Measurements from ENCODE around the gene SRD5A1.

Gene SRD5A1

GRCh38 chr5:6604946-6605345 is 28.3 kb upstream of the SRD5A1 start:
- DNase-seq, result no peak

- no peak for DNase-seq
Observed at GRCh38 chr5:6606884-6607558, 26.2 kb upstream of the SRD5A1 start.

- DNase-seq, result no peak
Observed at GRCh38 chr5:6607559-6607936, 25.7 kb upstream of the SRD5A1 start.

- DNase-seq, result no peak
Observed at GRCh38 chr5:6608016-6608415, 25.2 kb upstream of the SRD5A1 start.

- DNase-seq, result peak; percentile 43 to 65
Observed at GRCh38 chr5:6611334-6612256, 21.6 kb upstream of the SRD5A1 start.

- peak in 1 of 2 experiments; percentile 29 for DNase-seq
Observed at GRCh38 chr5:6615034-6615815, 18.0 kb upstream of the SRD5A1 start.

- DNase-seq, result no peak
Observed at GRCh38 chr5:6616632-6617031, 16.6 kb upstream of the SRD5A1 start.

GRCh38 chr5:6623228-6623627 is 10.0 kb upstream of the SRD5A1 start:
- no peak for DNase-seq

- no peak for DNase-seq
Observed at GRCh38 chr5:6623941-6624340, 9.3 kb upstream of the SRD5A1 start.

- no peak for DNase-seq
Observed at GRCh38 chr5:6626508-6626907, 6.7 kb upstream of the SRD5A1 start.

- DNase-seq, result no peak
Observed at GRCh38 chr5:6631441-6631840, 1.8 kb upstream of the SRD5A1 start.

- peak in 1 of 2 experiments; percentile 42 for DNase-seq
Observed at GRCh38 chr5:6632324-6632887, 834 bp upstream of the SRD5A1 start.

GRCh38 chr5:6633469-6634245 is 417 bp downstream of the SRD5A1 start:
- DNase-seq, result peak; percentile 29 to 74

GRCh38 chr5:6634306-6634705 is 1.1 kb downstream of the SRD5A1 start:
- peak in 1 of 2 experiments; percentile 34 for DNase-seq

- no peak for DNase-seq
Observed at GRCh38 chr5:6634788-6635430, 1.7 kb downstream of the SRD5A1 start.

- peak; percentile 25 to 44 for DNase-seq
Observed at GRCh38 chr5:6636293-6636692, 3.1 kb downstream of the SRD5A1 start.

GRCh38 chr5:6637022-6637421 is 3.8 kb downstream of the SRD5A1 start:
- no peak for DNase-seq

- no peak for DNase-seq
Observed at GRCh38 chr5:6637590-6637989, 4.3 kb downstream of the SRD5A1 start.

- DNase-seq, result no peak
Observed at GRCh38 chr5:6638236-6638635, 5.0 kb downstream of the SRD5A1 start.

GRCh38 chr5:6642655-6643054 is 9.4 kb downstream of the SRD5A1 start:
- no peak for DNase-seq

- no peak for DNase-seq
Observed at GRCh38 chr5:6644794-6645241, 11.6 kb downstream of the SRD5A1 start.
